ENCODE data around the gene NHEJ1.

The NHEJ1 gene

DNA sequence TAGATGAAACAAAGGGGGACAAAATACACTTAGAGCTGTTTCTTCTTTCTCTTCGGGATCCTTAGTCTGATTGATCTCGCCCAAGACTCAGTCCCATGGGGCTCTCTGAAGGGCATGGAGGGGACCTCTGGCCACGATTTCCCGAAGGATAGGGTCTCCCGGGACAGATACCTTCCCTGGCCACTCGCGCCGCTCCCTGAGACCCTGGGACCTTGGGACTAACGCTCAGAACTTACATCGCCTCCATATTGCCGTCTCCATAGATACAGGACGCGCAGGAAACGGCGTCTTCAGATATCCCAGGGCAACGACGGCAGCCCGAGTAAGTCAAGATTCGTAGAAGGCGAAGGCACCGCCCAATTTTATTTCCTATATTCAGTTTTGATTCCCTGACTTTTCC is 119.4 kb downstream of the NHEJ1 start, which contains the start of gene CFAP65:
TSS of gene CFAP65 (minus strand) at position 265 of the 400 bp plus-strand sequence. CDS start 2,468 bp downstream, outside the sequence.
- FAIRE-seq: no peak
- no peak for TF ChIP-seq POLR2AphosphoS5 (IDR thresholded peaks at IDR 0.05; ENCODE audit: low read depth, low read length)
- TF ChIP-seq PAX5 (IDR thresholded peaks at IDR 0.05; ENCODE audit: insufficient read depth, low read length, severe bottlenecking): no peak
- TF ChIP-seq TAF1 (IDR thresholded peaks at IDR 0.05; ENCODE audit: low read depth, low read length): no peak
- no peak for TF ChIP-seq SPI1 (IDR thresholded peaks at IDR 0.05; ENCODE audit: low read depth, low read length)
- TF ChIP-seq POU2F2 (IDR thresholded peaks at IDR 0.05; ENCODE audit: low read depth, low read length): no peak
- TF ChIP-seq POLR2A (IDR thresholded peaks at IDR 0.05; ENCODE audit: low read depth, low read length): no peak
- no peak for DNase-seq (ENCODE audit: insufficient read length, low spot score)

DNA sequence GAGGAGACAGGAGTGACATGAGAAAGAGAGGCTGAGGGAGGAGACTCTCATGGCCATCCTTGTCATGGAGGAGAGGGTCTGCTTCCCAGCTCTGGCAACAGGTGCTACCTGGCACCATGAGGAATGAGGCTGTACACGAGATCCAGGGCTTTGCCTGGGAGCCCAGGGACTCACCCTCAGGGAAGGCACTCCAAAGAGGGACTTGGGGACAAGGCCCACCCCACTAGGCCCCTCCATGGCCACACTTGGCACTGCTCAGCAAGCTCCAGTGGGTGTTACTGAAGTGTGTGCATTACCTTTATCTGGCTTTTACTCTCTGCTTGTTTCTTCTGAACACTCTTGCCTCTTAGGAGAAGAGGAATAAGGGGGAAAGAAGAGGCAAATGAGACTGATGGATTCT is 122.0 kb downstream of the NHEJ1 start:
- TF ChIP-seq POU2F2 (IDR thresholded peaks at IDR 0.05; ENCODE audit: low read depth, low read length): no peak
- TF ChIP-seq PAX5 (IDR thresholded peaks at IDR 0.05; ENCODE audit: insufficient read depth, low read length, severe bottlenecking): no peak
- no peak for TF ChIP-seq SPI1 (IDR thresholded peaks at IDR 0.05; ENCODE audit: low read depth, low read length)
- TF ChIP-seq POLR2AphosphoS5 (IDR thresholded peaks at IDR 0.05; ENCODE audit: low read depth, low read length): no peak
- TF ChIP-seq POLR2A (IDR thresholded peaks at IDR 0.05; ENCODE audit: low read depth, low read length): no peak
- TF ChIP-seq TAF1 (IDR thresholded peaks at IDR 0.05; ENCODE audit: low read depth, low read length): no peak
- no peak for DNase-seq (ENCODE audit: insufficient read length, low spot score)
- FAIRE-seq: no peak

GRCh38 chr2:219037783-219038499 is 122.7 kb downstream of the NHEJ1 start:
- FAIRE-seq (no peak), DNase-seq (ENCODE audit: insufficient read length, low spot score) (no peak)
- TF ChIP-seq SPI1 (IDR thresholded peaks at IDR 0.05; ENCODE audit: low read depth, low read length): no peak
- no peak for TF ChIP-seq POLR2AphosphoS5 (IDR thresholded peaks at IDR 0.05; ENCODE audit: low read depth, low read length)
- no peak for TF ChIP-seq POU2F2 (IDR thresholded peaks at IDR 0.05; ENCODE audit: low read depth, low read length)

GRCh38 chr2:219035942-219036341 is 124.7 kb downstream of the NHEJ1 start:
- no peak for TF ChIP-seq SPI1 (IDR thresholded peaks at IDR 0.05; ENCODE audit: low read depth, low read length)
- no peak for TF ChIP-seq POU2F2 (IDR thresholded peaks at IDR 0.05; ENCODE audit: low read depth, low read length)
- no peak for TF ChIP-seq POLR2A (IDR thresholded peaks at IDR 0.05; ENCODE audit: low read depth, low read length)
- TF ChIP-seq TAF1 (IDR thresholded peaks at IDR 0.05; ENCODE audit: low read depth, low read length): no peak
- no peak for TF ChIP-seq POLR2AphosphoS5 (IDR thresholded peaks at IDR 0.05; ENCODE audit: low read depth, low read length)
- no peak for TF ChIP-seq PAX5 (IDR thresholded peaks at IDR 0.05; ENCODE audit: insufficient read depth, low read length, severe bottlenecking)
- DNase-seq (ENCODE audit: insufficient read length, low spot score) (no peak), FAIRE-seq (no peak)

GRCh38 chr2:219034823-219035222 is 125.8 kb downstream of the NHEJ1 start:
- FAIRE-seq: no peak
- TF ChIP-seq TAF1 (IDR thresholded peaks at IDR 0.05; ENCODE audit: low read depth, low read length): no peak
- TF ChIP-seq POLR2A (IDR thresholded peaks at IDR 0.05; ENCODE audit: low read depth, low read length): no peak
- no peak for TF ChIP-seq POLR2AphosphoS5 (IDR thresholded peaks at IDR 0.05; ENCODE audit: low read depth, low read length)
- TF ChIP-seq POU2F2 (IDR thresholded peaks at IDR 0.05; ENCODE audit: low read depth, low read length): no peak
- TF ChIP-seq PAX5 (IDR thresholded peaks at IDR 0.05; ENCODE audit: insufficient read depth, low read length, severe bottlenecking): no peak
- TF ChIP-seq SPI1 (IDR thresholded peaks at IDR 0.05; ENCODE audit: low read depth, low read length): no peak

DNA sequence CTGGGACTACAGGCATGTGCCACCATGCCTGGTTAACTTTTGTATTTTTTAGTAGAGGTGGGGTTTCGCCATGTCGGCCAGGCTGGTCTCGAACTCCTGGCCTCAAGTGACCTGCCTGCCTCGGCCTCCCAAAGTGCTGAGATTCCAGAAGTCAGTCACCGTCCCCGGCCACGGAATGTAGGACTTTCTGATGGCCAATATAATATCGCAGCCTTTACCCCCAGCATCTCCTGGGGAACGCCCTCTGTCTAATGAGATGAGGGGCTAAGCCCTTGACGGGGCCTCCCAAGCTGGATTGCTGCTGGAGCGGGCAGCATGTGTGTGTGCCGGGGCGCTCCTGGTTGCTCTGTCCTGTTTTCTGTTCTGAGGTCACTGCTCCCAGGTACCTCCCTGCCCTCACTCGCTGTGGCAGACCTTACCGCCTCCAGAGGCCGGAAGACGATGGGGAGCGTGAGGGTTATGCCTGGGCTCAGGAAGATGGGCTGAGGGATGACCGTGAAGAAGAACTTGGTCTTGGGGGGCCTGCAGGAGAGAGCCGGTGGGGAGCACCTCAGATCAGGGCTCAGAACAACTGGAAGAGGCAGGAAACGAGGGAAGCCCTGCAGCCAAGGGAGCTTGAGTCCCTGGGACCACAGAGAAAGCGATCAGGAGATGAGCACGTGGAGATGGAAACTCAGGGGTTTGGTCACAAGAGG is 128.4 kb downstream of the NHEJ1 start:
- no peak for DNase-seq (ENCODE audit: insufficient read length, low spot score)
- TF ChIP-seq SPI1 (IDR thresholded peaks at IDR 0.05; ENCODE audit: low read depth, low read length): no peak
- no peak for TF ChIP-seq POLR2AphosphoS5 (IDR thresholded peaks at IDR 0.05; ENCODE audit: low read depth, low read length)
- TF ChIP-seq POLR2A (IDR thresholded peaks at IDR 0.05; ENCODE audit: low read depth, low read length): no peak
- TF ChIP-seq PAX5 (IDR thresholded peaks at IDR 0.05; ENCODE audit: insufficient read depth, low read length, severe bottlenecking): no peak
- TF ChIP-seq POU2F2 (IDR thresholded peaks at IDR 0.05; ENCODE audit: low read depth, low read length): no peak
- TF ChIP-seq TAF1 (IDR thresholded peaks at IDR 0.05; ENCODE audit: low read depth, low read length): no peak
- FAIRE-seq: no peak

More at GRCh38 chr2:219034823-219035222, 125.8 kb downstream of the NHEJ1 start:
- no peak for DNase-seq (ENCODE audit: insufficient read length, low spot score)

DNA sequence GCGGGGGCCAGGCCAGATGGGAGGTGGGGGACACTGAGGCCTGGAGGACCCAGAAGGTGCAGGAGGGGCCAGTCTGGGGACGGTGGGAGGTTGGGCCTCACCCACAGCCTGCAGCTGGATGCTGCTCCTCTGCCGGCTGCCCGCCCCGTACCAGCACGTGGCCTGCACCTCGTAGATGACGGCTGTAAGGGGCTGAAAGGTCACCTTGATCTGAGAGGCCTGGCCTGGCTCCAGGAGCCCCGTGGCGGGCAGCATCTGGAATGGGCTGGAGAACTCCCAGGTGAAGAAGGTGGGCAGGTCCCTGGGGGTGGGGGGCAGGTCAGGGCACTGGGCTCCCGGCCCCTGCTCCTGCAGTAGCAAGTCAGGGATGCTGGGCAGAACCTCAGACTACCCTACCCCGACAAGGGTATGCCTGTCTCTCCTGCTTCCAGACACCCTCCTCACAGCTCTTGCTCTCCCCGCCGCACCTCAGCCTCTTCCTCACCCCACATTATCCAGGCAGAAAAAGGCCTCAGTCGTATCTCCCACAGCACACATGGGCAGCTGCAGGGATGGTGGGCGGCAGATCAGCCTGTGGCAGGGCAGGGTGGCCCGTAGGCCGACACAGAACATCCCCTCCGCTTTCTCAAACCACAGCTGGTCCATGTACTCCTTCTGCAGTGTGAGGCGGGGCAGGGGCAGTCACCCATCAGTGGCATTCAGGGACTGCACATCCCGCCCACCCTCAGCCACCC is 129.4 kb downstream of the NHEJ1 start:
- FAIRE-seq: no peak
- no peak for TF ChIP-seq POLR2A (IDR thresholded peaks at IDR 0.05; ENCODE audit: low read depth, low read length)
- no peak for TF ChIP-seq SPI1 (IDR thresholded peaks at IDR 0.05; ENCODE audit: low read depth, low read length)
- TF ChIP-seq TAF1 (IDR thresholded peaks at IDR 0.05; ENCODE audit: low read depth, low read length): no peak
- TF ChIP-seq PAX5 (IDR thresholded peaks at IDR 0.05; ENCODE audit: insufficient read depth, low read length, severe bottlenecking): no peak
- no peak for TF ChIP-seq POU2F2 (IDR thresholded peaks at IDR 0.05; ENCODE audit: low read depth, low read length)
- TF ChIP-seq POLR2AphosphoS5 (IDR thresholded peaks at IDR 0.05; ENCODE audit: low read depth, low read length): no peak
- DNase-seq (ENCODE audit: insufficient read length, low spot score): no peak

- FAIRE-seq (no peak), DNase-seq (ENCODE audit: insufficient read length, low spot score) (no peak)
- no peak for TF ChIP-seq TAF1 (IDR thresholded peaks at IDR 0.05; ENCODE audit: low read depth, low read length)
- TF ChIP-seq POLR2AphosphoS5 (IDR thresholded peaks at IDR 0.05; ENCODE audit: low read depth, low read length): no peak
- no peak for TF ChIP-seq POLR2A (IDR thresholded peaks at IDR 0.05; ENCODE audit: low read depth, low read length)
- TF ChIP-seq SPI1 (IDR thresholded peaks at IDR 0.05; ENCODE audit: low read depth, low read length): no peak
- no peak for TF ChIP-seq POU2F2 (IDR thresholded peaks at IDR 0.05; ENCODE audit: low read depth, low read length)
- no peak for TF ChIP-seq PAX5 (IDR thresholded peaks at IDR 0.05; ENCODE audit: insufficient read depth, low read length, severe bottlenecking)
These were observed 130.3 kb downstream of the NHEJ1 start for GRCh38 chr2:219030177-219030940.

All from GM12891 (cell line).